GM18517 (cell line): ENCODE data around the gene TTI1.

Source experiments
- ATAC-seq: cut with Tn5 transposase; IDR thresholded peaks from one replicate; pipeline ENCODE4 v1.9.1; 2021; ENCODE audit warnings: mild to moderate bottlenecking, moderate library complexity; ENCODE audit not compliant: unreplicated experiment

TTI1 gene

DNA sequence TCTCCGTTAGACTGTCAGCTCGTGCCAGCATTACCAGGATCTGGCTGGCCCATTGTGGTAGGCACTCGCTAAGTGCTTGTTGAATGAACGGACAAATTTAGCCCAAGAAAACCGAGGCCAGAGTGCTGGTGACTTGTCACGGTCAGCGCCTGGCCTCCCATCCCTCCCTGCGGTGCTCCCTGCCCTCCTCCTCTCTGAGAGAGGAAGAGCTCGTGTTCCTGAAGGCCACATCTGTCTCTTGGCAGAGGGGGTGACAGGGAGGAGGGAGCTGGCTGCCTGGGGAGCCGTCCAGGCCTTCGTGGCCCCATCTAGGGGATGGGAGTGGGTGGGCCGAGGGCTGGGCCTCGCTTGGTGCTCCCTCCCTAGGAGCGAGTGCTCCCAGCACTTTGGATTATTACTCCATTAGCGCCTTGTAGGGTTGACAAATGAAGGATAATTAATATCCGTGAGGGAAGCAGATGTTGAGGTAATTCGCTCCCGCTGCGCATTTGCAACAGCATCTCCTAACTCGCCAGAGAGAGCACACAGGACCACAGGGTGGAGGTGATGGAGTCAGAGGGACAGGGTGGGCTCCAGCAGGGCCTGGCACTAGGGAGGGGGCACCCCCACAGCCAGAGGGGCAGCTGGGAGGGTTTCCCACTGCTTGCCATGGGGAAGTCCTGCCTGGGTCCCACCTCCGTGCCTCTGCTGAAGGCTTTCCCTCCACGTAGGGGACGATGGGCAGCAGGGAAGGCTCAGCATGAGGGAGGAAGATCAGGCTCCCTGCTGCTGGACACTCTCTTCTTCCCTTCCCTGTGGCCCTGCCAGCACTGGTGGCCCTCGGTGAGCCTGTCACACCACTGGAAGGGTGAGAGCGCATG, 93.3 kb downstream of the TTI1 start:
- ATAC-seq, result no peak

DNA sequence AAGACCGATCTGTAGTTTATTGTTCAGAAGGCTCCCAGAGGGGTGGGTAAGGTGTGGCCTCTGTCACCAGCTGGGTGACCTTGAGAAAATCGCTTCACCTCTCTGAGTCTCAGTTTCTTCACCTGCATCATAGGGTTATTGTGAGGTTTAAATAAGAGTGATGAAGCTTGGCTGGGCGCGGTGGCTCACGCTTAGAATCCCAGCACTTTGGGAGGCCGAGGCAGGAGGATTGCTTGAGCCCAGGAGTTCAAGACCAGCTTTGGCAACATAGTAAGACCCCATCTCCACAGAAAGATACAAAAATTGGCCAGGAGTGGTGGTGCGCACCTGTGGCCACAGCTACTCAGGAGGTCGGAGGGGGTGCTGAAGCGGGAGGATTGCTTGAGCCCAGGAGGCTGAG, 94.3 kb downstream of the TTI1 start:
- no peak for ATAC-seq

DNA sequence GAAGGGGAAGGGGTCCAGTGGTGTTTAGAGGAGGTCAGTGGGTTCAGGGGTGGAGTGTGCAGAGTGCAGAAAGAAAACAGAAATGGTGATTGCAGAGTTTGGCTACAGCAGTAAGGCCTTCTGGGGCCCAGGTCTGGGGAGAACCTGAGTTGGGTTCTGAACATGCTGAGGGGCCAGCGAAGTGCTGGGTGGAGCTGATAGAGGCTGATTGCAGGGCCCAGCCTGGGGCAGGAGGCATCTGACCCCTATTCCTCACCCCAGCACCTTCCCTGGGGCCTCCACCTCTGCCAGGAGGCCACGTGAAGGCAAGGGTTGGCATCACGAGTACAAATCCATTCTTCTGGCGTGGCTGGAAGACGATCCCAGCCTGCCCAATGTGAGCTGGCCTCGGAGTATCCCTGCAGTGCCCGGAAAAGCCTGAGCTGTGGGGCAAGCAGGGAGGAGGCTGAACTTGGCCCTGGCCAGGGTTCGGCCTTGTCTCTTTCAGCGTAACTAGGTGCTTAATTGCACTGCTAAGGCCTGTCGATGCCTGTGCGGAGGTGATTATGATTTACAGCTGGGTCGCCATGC, 95.0 kb downstream of the TTI1 start:
- no peak for ATAC-seq

DNA sequence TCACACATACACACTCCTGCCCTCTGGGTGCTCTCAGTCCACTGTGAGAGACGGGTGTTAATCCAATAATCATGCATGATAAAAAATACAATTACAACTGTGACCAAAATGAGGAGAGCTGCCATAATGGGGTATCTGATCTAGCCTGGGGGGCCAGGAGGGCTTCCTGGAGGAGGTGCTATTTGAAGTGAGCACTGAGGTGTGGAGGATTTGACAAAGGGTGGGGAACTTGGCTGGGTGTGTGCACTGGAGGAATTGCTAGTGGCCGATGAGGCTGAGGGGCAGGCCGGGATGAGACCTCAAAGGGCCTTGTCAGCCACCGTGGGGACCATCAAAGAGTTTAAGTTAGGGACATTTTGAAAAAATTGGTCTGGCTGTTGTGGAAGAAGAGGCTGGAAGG, 95.6 kb downstream of the TTI1 start:
- ATAC-seq, result no peak

DNA sequence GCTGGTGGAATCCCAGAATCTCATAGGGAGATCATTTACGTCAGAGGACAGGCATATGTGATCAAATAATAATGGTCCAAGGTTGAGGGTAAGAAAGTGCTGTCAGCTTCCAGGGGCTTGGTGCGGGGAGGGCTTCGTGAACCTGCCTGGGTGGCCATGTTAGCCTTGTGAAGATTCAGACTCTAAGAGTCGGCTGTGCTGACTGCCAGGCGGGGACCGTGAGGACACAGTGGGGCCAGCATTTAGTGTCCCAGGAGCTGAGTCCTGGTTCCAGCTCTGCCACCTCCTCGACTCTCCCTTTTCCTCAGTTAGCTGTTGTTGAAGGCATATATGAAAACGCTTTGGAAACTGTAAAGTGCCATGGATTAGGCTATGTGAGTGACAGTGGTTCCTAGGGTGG, 96.8 kb downstream of the TTI1 start:
- no peak for ATAC-seq

DNA sequence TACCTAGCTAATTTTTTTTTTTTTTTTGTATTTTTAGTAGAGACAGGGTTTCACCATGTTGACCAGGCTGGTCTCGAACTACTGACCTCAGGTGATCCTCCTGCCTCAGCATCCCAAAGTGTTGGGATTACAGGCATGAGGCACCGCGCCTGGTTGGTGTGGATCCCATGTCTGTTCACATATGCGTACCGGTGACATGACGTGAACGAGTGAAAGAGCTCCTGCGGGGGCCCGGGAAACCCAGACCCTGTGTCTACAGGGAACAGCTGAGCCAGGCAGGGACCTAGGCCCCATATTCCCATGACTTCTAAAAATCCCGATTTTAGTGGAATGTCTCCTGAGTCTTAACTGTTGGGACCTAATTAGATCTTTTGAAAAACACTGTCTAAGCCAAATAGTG, 97.2 kb downstream of the TTI1 start:
- ATAC-seq, result no peak

DNA sequence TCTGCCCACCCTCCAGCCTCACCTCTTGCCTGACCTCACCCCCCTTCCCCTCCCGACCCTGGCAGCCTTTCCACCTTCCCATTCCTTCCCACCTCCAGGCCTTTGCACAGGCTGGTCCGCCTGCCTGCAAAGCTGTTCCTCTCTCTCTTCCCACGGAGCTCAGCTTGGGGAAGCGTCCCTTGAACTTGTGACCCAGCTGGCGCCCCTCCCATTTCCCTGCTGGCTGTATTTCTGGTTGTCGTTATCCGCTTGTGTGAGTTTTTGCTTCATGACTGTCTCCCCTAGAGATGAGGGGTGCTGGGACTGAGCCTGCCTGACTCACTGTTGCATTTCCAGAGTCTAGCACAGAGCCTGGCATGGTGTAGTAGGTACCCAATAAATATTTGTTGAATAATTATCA, 97.8 kb downstream of the TTI1 start:
- no peak for ATAC-seq

DNA sequence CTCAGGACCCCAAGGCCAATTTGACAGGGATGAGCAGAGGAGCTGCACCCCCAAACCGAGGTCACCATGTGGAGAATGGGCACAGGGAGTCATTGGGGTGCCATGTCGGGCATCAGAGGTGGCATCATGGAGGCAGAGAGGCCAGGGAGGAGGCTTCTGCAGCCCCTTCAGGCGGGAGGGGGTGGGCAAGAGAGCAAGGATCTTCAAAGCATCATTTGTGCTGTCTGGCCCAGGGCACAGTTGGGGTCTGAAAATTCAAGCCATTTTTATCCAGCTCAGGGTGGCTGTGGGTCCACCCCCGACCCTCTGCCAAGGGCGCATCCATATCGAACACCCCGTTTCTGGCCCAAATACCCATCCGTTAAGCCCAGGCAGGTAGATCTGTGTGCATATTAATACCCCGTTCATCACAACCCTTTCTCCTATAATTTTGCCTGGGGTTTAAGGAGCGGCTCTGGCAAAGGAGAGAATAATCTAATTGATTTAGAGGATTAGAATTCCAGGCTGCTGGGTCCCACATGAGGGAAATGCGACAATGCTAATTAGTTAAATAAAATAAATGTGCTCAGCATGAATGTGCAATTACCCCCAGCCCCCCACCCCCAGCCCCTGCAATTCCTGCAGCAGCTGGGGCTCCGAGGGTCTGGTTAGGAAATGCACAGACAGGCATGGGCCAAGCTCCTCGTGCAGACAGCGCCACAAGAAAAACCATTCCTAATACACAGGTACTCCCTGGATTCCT, 98.5 kb downstream of the TTI1 start:
- no peak for ATAC-seq

DNA sequence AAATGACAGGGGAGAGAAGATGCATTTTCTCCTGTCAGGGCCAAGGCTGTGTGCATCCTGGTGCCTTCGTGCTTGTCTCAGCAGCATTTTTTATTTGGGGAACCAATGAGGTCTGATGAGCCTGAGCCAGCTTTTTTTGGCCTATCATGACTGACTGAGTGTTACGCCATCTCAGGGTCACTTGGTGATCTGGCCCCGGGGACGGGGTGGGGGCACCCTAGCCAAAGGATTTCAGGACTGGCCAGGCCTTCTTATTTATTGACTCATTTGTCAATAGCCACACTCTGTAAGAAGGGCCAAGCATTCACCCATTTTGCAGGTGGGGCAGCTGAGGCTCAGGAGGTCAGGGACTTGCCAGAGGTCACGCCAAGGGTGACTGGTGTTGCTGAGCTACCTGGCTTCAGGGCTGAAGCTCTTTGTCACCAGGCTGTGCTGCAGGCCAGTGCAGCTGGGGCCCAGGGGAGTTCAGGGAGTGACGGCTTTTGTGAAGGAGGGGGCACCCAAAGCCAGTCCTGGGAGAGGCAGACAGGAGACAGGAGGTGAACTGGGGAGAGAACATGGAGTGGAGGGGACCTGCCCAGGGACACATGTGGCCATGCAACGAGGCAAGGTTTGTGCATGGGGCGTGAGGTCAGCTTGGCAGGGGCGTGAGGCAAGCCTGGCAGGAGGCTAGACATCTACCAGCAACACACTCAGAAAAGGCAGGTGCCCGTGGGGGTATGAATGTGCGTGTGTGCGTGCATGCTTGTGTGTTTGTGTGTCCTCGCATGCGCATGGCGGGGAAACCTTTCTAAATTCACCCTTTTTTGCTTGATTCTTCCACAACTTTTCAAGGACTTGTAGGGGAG, 99.2 kb downstream of the TTI1 start:
- no peak for ATAC-seq
